ENCODE results near the gene ZBTB42.
A peak's percentile ranks its signal among the peaks of the same experiment; 100 is the strongest.

ZBTB42 gene

DNA sequence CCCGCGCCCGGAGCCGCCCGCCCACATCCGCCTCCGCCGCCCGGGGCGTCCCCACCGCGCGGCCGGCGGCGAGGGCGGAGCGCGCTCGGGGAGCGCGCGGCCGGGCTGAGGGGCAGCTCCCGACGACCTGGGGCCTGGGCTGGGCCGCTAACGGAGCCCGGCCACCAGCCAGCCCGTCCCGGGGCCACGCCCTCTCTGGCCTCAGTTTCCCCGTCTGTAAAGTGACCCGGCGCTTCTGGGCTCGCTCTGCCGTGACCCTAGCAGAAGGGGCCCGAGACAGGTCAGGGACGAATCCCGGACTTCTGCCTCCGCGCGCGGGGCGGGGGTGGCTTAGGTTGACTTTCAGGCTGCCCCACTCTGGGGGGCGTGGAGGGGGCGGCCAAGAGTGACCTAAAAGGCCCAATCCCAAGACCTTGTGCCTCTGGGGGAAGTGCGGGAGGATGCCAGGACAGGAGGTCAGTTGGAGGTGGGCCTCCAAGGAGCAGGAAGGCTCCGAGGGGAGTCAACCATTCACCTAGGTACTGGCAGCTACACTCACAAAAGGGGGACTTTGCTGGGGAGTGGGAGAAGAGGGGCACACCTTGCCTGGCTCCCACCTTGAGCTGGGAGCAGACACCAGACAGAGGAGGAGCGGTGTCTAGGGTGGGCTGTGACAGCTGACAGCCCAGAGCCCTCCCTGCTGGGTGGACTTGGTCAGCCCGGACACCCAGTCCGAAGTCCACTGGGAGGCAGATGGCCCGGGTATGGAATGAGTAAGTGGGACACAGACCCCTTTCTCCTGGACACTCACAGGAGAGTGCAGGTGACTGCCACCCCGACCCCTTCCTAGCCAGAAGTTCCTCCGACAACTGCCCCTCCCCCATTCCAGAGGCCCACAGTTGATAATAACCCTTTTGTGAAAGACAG, 4.9 kb upstream of the ZBTB42 start:
- peak; percentile 77 for DNase-seq

DNA sequence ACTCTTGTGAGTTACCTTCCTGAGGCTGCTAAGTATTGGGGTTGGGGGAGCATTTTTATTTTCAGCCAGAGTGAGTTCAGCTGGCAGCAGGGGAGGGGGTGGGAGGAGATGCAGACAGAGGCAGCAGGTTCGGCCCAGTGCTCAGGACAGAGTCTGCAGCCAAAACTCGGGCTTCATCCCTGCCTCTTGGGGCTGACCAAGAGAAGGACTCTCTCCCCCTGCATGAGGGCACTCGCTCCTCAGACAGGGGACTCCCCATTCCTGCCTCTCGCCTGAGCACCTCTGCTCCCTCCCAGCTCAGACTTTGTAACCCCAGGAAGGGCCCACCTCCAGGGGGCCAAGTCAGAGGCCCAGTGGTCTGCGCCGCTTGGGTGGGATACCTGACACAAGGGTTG, 4.2 kb upstream of the ZBTB42 start:
- no peak for DNase-seq

- DNase-seq: peak; percentile 52
Observed at GRCh38 chr14:104797115-104798044, 3.5 kb upstream of the ZBTB42 start.

DNA sequence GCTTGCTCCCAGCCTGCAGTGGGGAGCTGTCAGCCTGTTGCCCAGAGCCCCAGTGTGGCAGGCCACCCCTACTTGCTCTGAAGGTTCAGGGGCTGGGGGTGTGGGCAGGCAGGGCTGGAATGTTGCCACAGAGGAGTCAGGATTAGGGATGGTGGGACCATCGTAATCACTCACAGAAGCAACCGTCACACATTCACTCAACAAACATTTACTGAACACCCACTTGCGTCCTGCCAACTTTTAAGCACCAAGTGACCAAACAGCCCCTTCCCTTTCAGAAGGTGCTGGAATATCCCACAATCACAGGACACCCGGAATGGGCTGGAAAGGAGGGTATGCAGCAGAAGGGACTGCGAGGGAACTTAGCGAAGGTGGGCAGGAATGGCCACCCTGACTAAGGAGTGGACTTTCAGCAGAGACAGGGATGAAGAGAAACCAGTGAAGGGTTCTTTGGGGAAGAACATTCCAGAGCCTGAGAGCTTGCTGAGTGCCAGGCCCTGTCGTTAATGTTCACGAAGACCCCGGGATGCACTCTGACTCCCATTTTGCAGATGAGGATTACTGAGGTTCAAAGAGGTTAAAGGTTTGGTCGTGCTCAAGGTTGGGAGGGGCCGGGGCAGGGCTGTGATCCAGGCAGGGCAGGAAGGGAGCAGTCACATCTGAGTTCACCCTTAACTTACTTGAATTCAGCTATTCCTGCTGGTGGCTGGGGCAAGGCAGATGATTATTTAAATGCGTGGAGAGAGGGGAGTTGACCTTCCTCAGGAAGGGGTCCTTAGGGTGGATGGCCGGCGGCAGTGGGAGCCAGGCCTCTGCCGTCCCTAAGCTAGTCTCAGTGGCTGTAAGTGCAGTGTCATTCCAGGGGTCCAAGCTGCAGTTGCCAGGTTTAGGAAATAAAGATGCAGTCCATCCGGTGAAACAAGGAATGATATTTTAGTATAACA, 2.3 kb upstream of the ZBTB42 start:
- DNase-seq: no peak

DNA sequence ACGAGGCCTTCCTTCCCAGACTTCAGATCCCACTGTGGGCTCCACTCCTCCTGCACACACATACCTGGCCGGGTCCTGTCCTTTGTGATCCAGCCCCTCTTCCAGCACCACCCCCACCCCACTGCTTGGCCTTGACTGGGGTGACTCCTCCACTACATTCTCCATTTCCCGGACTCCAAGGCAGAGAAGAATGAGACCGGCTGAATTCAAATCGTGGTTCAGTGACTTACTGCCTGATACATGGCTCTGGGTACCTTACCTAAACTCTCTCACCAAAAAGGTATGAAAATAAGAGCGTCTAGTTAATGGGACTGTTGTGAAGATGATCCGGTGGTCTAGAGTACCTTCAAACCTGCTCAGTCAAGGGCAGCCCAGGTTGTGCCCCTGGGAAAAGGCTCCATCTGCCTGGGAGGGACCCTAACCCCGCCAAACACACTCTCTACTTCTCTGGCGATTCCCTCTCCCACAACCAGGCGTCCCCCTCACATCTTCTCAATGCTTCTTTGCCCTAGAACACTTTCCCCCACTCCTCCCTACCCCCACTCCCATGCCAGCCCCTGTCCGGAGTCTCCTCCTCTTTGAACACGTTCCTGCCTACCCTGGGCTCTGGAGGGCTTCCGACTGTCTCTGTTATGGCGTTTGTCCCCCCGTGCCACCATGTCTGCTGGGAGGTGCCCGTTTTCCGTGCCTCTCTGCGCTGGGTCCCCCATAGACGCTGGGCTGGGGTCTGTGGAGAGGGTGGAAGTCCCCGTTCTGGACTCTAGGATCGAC, 1.5 kb upstream of the ZBTB42 start:
- peak; percentile 75 for DNase-seq

DNA sequence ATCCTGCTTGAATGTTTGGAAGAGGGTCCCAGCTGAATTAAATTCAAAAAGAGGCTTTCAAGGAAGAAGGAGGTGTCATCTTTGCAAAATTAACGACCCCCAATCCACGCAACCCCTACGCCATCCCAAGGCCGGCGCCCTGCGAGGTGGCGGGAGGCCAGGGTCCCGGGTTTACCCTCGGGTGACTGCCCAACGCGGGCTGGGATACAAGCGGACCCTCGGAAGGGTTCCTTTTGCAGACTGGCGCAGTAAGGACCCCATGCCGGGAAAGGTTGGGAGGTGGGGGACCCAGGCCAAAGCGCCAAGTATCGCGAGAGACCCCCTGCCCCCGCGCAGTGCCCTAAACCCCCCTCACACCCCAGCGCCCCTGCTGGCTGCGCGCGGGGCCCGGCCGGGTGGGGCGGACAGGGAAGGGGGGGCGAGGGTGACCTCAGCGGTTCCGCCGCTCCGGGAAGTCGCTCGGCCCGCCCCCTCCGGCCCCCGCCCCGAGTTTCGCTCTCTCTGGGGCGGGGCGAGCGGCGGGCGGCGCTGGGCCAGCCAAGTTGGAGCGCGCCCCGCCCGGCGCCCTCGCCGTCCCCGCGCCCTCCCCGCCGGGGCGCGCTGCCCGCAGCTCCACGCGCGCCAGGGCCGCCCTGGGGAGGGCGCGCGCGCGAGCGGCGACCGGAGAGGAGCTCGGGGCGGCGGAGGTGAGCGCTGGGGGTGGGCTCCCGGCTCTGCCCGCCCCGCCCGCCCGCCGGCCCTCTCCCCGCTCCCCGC, 708 bp upstream of the ZBTB42 start:
- peak; percentile 93 for DNase-seq

DNA sequence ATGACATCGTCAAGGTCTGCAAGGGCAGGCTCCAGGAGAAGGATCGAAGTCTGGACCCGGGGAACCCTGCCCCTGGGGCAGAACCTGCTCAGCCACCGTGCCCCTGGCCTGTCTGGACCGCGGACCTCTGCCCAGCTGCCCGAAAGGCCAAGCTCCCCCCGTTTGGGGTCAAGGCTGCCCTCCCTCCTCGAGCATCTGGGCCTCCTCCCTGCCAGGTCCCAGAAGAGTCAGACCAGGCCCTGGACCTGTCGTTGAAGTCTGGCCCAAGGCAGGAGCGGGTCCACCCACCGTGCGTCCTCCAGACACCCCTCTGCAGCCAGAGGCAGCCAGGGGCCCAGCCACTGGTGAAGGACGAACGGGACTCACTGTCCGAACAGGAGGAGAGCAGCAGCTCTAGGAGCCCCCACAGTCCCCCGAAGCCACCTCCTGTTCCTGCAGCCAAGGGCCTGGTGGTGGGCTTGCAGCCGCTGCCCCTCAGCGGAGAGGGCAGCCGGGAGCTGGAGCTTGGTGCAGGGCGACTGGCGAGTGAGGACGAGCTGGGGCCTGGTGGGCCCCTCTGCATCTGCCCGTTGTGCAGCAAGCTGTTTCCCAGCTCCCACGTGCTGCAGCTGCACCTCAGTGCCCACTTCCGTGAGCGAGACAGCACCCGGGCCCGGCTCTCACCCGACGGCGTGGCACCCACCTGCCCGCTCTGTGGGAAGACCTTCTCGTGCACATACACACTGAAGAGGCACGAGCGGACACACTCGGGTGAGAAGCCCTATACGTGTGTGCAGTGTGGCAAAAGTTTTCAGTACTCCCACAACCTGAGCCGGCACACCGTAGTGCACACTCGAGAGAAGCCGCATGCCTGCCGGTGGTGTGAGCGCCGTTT, 856 bp downstream of the ZBTB42 start:
- DNase-seq: no peak

GRCh38 chr14:104802394-104803184, 1.7 kb downstream of the ZBTB42 start:
- no peak for DNase-seq

GRCh38 chr14:104803280-104803911, 2.5 kb downstream of the ZBTB42 start:
- no peak for DNase-seq

- DNase-seq: peak; percentile 55
Observed at GRCh38 chr14:104803912-104804410, 3.1 kb downstream of the ZBTB42 start.

GRCh38 chr14:104804481-104805325, 3.8 kb downstream of the ZBTB42 start:
- DNase-seq: no peak

- DNase-seq: no peak
Observed at GRCh38 chr14:104805326-104805678, 4.4 kb downstream of the ZBTB42 start.

- DNase-seq: no peak
Observed at GRCh38 chr14:104805941-104806624, 5.2 kb downstream of the ZBTB42 start.

DNA sequence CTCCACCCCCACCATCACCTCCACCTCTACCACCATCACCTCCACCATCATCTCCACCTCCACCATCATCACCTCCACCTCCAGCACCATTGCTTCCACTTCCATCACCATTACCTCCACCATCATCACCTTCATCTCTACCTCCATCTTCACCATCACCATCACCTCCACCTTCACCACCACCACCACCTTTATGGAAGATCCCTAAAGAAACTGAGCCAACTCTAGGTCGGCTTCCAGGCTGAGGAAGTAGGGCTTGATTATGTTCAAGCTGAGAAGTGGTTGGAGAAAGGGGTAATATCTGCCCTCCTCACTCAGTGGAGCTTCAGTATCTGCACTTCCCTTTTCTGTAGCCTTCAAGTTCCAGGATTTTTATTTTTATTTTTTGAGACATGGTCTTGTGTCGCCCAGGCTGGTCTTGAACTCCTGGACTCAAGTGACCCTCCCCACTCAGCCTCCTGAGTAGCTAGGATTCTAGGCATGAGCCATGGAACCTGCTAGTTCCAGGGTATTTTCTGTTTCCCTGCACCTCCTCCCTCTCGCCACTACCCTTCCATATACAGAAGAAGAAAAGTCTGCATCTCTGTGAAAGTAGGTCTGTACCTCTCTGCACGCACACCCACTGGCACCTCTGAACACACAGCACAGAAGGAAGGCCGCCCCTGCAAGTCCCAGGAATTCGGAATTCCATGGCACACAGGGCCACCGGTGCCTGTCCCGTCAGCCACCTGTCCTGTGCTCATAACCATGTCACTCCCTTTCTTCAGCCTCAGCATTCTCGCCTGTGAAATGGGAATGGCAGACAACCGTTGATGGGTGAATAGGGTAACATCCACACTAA, 5.9 kb downstream of the ZBTB42 start:
- no peak for DNase-seq

GRCh38 chr14:104808456-104808855, 7.6 kb downstream of the ZBTB42 start:
- no peak for DNase-seq

DNA sequence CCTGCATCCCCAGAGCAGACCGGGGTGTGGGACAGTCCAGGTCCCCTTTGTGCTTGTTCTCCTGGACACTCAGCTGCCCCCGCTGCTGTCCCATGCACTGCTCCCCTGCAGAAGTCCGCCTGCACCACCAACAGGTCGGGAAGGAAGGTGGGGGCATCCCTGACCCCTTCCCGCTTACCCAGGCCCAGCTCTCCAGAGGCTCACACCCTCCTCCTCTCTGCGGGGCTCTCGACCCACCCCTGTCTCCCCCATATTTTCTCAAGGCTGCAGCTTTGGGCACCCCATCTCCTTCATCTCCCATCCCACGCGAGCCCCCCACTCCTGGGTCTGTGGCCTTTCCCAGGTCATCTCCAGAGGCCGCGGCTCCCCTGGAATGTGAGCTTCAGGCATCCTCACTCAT, 9.4 kb downstream of the ZBTB42 start:
- DNase-seq: no peak

Measured in hematopoietic multipotent progenitor cell treated with erythropoietin and hydrocortisone succinate and interleukin-3 and kit ligand, for 4 days (in vitro differentiated cells).